Stimulated activated CD8-positive, alpha-beta memory T cell treated with anti-CD3 and anti-CD28 coated beads, Interleukin-15, amount 100 ng/mL, for 4 hours (primary cell): Measurements from ENCODE around the gene MAPK8IP2.
A peak's percentile ranks its signal among the peaks of the same experiment; 100 is the strongest.
"Not testable (repeated sequence)": the region's sequence is repeated elsewhere in the genome, so short reads cannot be mapped to it uniquely, and the experiment has no call there.

Source experiments
- DNase-seq, 2 donors: peaks; one replicate each; pipeline ENCODE4 v3.0.0-alpha.2; 2020; ENCODE audit warnings: low read depth in 2 of 2

MAPK8IP2 gene

GRCh38 chr22:50612528-50613221 is 12.1 kb downstream of the MAPK8IP2 start:
- DNase-seq, result no peak

- DNase-seq, result no peak
These were observed 12.8 kb downstream of the MAPK8IP2 start for GRCh38 chr22:50613291-50613981.

DNA sequence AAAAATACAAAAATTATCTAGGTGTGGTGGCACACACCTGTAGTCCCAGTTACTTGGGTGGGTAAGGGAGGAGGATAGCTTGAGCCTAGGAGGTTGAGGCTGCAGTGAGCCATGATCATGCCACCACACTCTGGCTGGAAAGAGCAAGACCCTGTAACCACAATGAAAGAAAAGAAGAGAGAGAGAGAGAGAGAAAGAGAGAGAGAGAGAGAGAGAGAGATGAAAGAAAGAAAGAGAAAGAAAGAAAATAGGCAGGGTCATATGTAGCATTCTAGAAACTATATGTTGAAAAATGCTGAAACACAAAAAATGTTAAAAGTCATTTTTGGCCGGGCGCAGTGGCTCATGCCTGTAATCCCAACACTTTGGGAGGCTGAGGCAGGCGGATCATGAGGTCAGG is 13.7 kb downstream of the MAPK8IP2 start:
- not testable (repeated sequence) for DNase-seq

GRCh38 chr22:50620593-50621355 is 20.2 kb downstream of the MAPK8IP2 start:
- DNase-seq, result peak; percentile 19 to 61

- DNase-seq, result peak in 1 of 2 donors; percentile 14
These were observed 20.8 kb downstream of the MAPK8IP2 start for GRCh38 chr22:50621356-50621880.

- no peak for DNase-seq
These were observed 21.5 kb downstream of the MAPK8IP2 start for GRCh38 chr22:50621948-50622722.

- no peak for DNase-seq
These were observed 22.2 kb downstream of the MAPK8IP2 start for GRCh38 chr22:50622723-50623327.

DNA sequence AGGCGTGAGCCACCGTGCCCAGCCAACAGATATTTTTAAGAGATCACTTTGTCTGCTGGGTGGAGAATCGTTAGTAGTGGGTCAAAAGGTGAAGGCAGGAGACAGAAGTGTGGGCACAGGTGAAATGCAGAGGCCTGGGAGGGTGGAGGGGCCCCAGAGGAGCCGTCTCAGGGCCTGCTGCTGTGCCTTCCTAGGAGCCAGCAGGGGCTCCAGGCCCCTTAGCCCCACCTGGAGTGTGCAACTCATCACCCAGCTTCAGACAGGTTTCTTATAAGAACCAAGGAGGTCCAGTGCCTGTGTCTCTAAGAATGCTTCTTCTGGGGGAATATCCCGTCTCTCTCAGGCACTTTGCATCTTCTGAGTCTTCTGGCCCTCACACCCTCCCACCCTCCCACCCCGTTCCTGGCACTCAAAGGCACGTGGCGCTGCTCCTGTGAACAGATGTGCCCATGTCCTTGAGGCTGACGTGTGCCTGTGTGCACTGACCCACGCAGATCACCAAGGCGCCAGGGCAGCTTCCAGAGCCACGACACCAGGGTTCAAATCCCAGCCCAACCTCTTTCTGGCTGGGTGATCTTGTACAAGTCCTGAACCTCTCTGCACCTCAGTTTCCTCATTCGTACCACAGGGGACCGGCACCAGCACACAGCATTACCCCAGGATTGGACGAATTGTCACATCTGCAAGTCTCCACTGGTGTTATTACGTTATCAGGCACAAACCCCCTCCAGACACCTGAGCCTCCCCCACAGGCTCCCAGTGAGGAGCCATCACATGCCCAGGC is 23.9 kb downstream of the MAPK8IP2 start:
- no peak for DNase-seq

DNA sequence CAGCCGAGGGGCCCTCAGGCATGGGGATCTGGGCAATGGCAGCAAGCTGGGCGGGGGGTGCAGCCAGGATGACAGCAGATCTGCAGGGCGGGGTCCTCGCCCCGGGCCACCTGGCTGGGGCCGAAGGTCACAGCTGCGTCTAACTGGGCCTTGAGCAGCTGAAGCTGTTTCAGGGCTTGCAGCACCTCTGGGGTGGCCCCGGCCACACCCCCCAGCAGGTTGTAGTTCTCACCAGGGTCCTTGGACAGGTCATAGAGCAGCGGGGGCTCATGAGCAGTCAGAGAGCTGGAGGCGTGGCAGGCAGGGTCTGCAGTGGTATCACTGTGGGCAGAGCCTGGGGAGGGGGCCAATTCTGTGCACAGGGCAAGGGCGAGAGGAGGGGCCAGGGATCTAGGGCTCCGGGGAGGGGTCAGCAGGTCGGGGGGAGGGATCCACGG is 24.6 kb downstream of the MAPK8IP2 start:
- DNase-seq, result no peak

DNA sequence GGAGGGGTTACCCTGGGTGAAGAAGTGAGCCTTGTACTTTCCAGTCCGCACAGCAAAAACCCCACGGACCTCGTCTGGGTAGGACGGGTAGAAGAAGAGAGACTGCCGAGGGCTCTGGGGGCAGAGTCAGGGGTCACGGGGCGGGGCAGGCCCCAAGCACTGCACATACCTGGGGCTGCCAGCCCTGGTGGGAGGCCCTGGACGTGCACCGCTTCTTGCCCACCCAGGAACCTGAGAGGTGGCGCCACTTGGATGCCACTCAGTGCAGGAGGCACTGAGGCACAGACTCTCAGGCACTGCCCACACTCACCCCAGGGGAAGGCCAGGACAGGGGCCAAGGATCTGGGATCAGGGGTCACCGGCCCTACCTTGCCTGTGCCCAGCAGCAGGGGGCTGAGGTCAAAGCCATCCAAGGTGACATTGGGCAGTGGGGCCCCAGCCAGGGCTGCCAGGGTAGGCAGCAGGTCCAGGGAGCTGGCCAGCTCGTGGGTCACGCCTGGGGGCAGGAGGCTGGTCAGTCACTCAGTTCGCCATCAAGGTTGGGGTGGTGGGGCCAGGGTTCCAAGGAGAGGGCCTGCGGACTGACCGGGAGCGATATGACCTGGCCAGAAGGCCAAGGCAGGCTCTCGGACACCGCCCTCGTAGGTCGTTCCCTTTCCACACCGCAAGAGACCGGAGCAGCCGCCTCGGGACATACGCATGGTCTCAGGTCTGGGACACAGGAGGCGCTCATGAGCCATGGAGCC is 25.1 kb downstream of the MAPK8IP2 start:
- DNase-seq, result no peak

GRCh38 chr22:50626314-50626849 is 25.8 kb downstream of the MAPK8IP2 start:
- no peak for DNase-seq

DNA sequence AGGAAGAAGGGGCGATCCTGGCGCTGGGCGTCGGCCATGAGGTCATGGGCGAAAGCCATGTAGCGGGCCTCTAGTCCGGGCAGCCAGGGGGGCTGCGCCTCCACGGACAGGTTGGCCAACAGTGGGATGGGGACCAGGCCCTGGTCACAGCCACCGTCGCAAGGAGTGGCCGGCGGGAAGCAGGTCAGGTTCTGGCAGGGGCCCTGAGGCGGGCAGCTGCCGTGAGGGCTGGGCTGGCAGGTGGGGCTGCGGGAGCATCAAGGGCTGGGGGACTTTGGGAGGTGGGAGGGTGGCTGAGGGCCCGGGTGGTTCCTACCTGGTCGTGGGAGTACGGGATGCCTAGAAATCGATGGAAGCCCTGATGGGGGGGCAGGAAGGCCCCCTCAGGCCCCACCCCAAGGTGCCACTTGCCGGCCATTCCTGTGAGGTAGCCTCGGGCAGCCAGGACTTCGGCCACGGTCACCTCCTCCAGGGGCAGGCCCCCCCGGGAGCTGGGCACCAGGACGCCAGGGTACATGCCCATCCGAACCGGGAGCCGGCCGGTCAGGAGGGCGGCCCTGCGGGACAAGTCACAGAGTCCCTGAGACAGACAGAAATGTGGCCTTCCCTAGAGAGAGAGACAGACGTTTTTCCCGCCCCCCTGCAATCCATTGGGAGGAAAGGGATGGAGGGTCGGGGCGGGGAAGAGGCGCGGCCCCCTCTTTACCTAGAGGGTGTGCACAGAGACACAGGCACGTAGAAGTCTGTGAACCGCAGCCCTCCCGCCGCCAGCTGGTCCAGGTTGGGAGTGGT is 26.5 kb downstream of the MAPK8IP2 start:
- DNase-seq, result no peak

DNA sequence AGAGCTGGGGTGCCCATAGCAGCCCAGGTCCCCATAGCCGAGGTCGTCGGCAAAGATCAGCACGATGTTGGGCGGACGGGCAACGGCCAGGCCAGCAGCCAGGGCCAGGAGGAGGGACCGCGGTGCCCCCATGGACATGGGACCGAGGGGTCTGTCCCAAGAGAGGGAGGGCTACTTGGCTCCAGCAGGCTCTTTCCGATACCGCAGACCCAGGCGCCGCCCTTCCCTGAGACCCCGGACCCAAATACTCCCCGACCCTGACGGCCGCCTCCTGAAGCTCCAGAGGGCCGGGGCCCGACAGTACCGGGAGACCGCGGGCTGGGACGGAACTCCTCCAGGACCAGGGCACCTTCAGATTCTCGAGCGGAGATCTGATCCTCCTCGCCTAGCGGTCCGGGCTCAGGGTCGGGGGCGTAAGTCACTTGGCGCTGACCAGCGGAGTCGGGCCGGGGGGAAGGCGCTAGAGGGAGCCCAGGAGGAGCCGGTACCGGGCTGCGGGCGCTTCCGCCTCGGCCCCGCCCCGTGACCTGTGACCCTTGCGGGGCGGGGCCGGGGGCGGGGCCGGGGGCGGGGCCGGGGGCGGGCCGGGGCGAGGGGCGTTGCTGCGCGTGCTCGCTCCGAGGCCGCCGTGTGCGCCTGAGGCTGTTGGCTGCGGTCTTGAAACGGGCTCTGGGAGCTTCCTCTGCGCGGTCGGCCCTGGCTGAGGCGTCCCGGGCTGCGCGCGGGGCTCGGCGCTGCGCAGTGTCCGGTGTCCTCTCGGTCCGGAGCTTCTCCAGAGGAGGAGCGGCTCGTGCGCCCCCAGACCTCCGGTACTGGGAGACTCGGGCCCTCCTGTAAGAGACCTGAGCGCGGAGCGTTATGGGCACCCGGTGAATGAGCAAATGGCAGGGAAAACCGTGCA is 27.3 kb downstream of the MAPK8IP2 start, which contains the start of gene ARSA:
Gene ARSA, minus strand, starts transcription at position 511 of the 901 bp plus-strand sequence. Its CDS starts 373 bp downstream, at position 138.
- peak; percentile 58 to 61 for DNase-seq

DNA sequence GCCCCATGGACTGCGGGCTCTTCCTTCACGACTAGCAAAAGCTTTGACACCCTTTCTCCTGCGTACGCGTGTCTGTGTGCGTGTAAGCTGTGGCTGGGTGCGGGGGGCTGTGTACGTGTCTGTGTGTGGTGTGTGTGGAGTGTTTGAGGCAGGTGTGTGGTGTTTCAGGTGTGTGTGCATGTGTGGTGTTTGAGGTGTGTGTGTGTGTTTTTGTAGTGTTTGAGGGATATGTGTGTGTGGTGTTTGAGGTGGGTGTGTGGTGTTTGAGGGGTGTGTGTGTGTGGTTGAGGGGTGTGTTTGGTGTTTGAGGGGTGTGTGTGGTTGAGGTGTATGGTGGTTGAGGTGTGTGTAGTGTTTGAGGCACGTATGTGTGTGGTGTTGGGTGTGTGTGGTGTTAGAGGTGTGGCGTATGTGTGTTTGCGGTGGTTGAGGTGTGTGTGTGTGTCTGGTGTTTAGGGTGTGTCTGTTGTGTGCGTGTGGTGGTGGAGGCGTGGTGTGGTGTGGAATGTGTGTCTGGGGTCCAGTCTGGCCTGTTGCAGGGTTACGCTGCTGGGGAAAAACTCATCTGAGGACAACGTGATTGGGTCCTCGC is 28.0 kb downstream of the MAPK8IP2 start:
- no peak for DNase-seq

GRCh38 chr22:50630376-50630775 is 29.8 kb downstream of the MAPK8IP2 start:
- no peak for DNase-seq

DNA sequence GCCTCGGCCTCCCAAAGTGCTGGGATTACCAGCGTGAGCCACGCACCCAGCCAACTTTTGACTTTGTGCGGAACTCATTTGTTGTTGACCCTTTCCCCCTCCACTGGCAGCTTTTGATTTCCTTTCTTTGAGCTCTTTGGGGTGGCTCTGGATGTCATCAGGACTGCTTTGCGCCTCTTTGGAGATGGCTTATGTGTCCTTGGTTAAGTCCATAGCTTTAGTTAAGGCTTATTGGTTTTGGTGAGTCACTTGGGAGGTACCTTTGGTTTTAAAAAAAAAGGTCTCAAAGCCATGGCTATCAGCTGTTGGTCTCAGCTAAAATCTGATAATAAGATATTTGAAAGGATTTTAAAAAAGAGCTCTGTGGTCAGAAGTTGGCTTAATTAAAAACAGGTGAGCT is 32.5 kb downstream of the MAPK8IP2 start:
- DNase-seq, result no peak

GRCh38 chr22:50633771-50634170 is 33.2 kb downstream of the MAPK8IP2 start:
- no peak for DNase-seq
